GM12892 (cell line): Measurements from ENCODE around the gene ATP4B.

ENCODE experiments used
- POLR2A ChIP-seq: IDR thresholded peaks from 2 replicates; pipeline ENCODE4 v1.6.1; 2011; ENCODE audit warnings: low read depth, low read length, control low read depth
- POLR2AphosphoS5 ChIP-seq: IDR thresholded peaks from 2 replicates; pipeline ENCODE4 v1.6.1; 2011; ENCODE audit warnings: low read depth, low read length, control low read depth

DNA sequence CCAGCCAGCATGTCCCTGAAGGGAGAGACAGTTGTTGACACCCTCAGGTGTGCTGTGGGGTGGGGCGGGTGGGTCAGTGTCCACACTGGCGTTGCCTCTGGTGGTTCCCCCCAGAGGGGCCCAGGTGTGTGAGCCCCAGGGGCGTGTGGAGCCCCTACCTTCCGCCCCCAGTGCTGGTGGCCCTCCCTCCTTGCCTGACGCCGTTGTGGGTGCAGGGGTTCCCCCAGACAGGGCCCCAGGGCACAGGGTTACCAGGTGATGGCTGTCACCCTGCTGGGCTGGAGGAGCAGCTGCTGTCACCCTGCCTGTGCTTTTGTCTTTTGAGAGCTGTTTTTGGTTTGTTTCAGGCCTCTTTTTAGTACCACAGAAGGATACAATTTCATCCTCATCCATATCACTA, 27.2 kb downstream of the ATP4B start:
- TF ChIP-seq POLR2A, result no peak
- no peak for TF ChIP-seq POLR2AphosphoS5
